Measurements from ENCODE around the gene ECEL1.

ECEL1 gene

DNA sequence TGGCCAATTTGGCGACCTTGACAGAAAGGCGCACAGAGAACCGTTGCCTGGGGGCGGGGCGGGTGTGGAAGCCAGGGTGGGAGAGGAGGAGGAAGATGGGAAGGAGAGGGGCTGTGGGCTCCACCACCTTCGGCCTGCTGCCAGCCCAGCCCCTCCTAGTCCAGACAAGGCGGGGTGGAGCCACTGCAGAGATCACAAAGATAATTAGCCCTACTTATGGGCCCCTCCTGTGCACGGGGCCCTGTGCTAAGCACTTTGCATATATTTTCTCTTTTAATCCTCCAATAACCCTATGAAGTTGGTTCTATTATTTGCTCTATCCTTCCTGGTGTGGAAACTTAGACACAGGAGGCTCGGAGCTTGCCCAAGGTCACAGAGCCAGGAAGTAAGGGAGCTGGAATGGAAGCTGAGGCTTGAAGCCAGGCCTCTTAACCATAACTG lies 13.7 kb upstream of the ECEL1 start:
- in situ Hi-C loops (cut with MboI; ENCODE audit: low sequenced_read_pairs), result no loop called here

DNA sequence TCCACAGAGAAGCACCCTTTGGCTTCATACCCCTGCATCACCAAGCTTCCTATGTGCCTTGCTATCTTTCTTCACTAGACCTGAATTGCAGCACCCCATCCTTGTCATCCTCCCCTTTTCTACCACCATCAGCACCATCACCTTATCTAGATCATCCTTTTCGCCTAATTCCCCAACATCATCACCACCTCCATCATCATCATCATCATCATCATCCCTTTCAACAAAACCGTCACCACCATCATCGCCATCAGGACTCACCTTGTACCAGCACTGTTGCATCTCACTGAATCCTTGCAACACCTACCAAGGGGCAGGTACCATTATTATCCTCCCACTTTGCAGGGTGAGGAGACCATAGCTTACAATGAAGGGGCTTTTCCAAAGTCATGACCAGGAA lies 10.8 kb upstream of the ECEL1 start:
- in situ Hi-C loops (cut with MboI; ENCODE audit: low sequenced_read_pairs), result no loop called here

DNA sequence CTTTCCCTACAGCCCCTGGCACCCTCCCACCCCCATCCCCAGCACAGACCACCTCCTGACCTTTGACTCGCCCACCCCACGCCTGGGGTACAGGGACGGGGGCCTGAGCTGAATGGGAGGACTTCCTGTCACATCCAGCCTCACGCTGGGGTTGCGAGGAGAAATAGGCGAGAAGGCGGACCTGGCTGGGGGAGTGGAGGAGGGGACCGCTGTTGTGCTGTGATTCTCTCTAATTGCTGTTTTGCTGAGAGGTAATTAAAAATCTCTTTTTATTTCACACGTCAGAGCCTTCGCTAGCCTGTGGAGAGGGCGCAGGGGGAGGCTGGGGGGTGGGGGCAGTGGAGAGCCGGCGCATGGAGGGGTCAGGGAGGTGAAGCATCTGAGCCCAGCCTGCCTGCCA lies 9.7 kb upstream of the ECEL1 start:
- in situ Hi-C loops (cut with MboI; ENCODE audit: low sequenced_read_pairs), result no loop called here

DNA sequence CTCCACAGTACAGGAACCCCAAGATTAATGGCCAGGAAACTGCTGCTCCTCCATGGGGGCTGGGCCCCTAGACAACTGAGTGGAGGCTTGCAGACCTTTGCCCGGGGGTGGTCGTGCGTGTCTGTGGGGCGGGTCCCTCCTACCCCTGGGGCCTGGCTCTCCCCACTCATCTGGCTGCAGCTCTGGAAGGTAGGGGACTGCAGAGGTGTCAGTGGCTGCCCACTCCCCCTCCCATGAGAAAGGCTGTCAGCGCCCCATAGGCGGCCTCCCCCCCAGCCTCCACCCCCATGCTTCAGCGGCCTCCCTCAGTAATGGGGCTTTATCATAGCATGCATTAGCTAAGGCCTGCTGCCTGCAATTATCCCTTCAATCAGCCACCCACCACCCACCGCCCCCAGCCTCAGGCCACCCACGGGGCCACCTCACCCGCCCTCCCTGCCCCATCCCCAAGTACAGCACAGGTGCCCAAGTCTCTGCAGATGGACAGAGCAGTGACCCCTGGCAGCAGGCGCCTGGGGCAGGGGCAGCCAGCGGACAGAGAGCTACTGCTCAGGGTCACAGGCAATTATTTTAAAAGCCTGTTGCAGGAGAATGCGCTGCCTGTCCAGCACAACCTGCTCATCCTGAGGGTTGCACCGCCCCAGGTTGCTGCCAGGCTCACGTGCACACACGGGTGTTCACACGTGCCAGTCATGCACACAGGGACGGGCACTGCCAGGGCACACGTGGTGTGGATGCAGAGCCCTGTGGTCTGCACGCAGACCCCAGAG lies 9.1 kb upstream of the ECEL1 start:
- in situ Hi-C loops (cut with MboI; ENCODE audit: low sequenced_read_pairs), result no loop called here

DNA sequence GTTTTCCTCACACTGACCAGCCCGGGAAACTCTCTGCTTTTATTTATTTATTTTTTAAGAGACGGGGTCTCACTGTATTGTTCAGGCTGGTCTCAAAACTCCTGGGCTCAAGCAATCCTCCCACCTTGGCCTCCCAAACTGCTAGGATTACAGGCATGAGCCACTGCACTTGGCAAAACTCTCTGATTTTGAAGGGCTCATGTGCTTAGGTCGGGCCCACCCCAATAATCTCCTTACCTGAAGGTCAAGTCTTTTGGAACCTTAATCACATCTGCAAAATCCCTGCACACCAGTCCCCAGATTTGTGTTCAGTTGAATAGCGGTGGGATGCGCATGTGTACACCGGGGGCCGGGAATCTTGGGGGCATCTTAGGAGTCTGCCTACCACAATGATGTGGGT lies 7.7 kb upstream of the ECEL1 start:
- in situ Hi-C loops (cut with MboI; ENCODE audit: low sequenced_read_pairs), result no loop called here

DNA sequence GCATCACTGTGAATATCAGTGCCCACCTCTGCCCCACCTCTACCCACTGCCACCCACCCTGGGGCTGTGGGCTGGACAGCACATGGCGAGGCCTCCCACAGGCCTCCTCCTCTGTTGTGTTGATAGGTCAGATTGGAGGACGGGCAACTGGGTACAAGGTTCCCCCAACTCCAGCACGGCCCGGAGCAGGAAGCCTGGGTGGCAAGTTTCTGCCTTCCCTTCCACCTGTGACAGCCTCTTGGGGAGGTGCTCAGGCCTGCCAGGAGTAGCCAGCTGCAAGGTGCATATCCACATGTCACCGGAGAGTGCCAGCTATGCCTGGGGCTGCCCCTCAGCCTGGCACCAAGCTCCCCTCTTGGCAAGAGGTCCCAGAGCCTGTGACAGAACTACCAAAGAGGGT lies 6.9 kb upstream of the ECEL1 start:
- in situ Hi-C loops (cut with MboI; ENCODE audit: low sequenced_read_pairs), result no loop called here

DNA sequence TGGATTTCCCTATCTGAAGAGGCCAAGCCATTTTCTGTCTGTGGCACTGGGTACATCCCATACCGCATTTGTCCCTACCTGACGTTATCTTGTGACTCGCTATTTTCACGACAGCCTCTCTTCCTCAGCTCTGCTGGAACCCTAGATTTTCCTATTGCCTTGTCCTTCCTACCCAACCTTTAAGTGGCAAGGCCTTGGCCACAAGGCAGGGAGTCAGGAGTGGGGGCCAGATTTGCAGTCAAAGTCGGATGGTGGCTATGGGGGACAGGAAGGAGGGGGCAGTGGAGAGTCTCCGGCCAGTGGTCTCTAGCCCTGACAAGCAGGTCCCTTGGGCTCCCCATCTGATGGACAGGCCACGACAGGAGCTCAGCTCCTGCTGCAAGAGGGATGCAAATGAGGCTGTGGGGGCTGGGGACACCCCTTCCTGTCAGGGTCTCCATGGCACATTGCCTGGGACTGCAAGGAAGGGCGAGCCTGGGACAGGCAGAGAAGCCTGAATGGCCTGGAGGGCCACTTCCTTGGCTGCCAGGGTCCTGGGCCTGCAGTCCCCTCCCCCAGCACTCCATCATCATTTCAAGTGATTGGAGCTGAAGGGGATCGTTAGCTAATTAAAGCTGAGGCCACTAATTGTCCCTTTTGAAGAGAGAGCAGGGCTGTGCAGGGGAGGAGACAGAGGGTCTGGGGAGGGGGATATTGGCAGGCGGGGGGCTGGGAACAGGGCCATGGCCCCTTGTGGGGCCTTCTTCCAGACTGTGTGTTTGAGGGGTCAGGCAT lies 6.3 kb upstream of the ECEL1 start:
- in situ Hi-C loops (cut with MboI; ENCODE audit: low sequenced_read_pairs), result no loop called here

DNA sequence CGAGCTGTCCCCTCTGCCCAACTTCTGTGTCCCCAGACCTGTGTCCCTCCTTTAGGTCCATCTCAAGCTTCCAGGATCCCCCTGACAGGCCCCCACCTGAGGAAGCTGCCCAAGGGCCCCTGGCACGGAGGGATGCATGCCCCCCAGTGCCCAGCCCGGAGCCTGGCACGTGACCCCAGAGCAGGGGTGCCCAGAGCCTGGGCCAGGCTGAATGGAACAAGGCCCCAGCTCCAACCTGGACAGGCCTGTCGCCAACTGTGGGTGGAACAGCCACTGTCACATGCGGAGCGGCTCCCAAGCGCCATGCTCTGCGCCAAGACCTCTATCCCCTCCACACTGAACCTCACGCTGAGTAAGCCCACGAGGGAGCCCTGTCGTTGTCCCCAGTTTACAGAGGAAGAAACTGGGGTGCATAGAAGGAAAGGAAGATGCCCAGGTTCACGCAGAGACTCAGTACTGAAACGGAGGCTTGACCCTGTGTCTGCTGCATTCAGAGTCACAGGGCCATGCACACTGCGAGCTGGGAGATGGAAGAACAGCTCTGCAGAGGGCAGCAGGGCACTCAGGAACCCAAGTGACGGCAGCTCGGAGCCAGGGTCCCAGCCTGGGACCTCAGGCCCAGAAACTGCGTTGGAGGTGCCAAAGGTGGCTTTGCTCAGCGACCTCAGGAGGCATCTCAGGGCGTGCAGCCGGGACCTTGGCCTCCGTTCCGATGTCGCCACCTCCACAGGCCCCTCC lies 5.5 kb upstream of the ECEL1 start:
- in situ Hi-C loops (cut with MboI; ENCODE audit: low sequenced_read_pairs), result no loop called here

DNA sequence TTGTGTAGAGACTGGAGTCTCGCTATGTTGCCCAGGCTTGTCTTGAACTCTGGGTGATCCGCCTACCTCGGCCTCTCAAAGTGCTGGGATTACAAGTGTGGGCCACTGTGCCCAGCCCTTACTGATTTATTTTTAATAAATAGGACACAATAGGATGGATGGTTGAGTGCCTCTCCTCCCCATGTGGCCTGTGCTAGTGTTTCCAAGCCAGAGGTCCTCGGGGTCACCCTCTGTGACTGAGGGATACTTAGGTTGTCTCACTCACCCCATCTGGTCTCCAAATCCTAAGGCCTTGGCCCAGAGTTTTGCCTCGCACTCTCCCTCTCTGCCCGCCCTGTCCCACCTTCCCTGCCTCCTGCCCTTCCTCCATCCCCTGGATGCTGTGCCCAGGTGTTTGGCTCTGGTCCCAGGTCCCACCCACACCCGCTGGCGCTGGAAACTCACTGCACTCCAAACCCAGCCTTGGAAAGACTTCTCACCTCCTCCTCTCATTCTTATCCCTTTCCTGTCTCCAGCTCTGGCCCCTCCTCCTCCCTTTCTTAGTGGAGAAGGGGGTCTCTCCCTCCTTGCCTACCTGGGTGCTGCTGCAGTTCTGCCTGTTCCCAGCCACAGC lies 4.7 kb upstream of the ECEL1 start:
- in situ Hi-C loops (cut with MboI; ENCODE audit: low sequenced_read_pairs), result no loop called here

DNA sequence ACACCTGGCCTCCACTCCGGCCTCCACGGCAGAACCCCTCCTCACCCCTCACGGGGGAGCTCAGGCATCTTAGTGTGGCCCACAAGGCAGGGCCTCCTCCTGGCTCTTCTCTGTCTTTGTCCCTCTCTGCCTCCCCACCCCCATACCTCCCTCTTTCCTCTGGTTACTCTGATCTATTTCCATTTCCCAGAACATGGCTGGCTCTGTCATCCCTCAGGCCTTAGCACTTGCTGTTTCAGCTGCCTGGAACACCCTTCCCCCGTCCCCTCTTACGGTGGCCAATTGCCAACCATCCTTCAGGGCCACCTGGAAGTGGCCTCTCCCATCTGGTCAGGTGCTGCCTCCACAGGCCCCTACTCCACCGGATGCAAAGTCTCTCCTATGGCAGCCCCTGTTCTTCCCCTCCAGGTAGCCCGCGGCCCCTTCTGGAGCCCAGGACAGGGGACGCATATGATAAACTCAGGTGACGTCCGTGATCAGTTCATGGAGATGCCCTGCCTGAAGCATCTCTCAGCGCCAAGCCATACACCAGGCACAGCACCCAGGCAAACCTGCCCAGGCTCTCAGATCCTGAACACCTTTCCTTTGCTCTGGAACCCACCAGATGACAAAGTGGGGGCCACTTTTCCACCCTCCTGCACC lies 3.6 kb upstream of the ECEL1 start:
- in situ Hi-C loops (cut with MboI; ENCODE audit: low sequenced_read_pairs), result no loop called here

DNA sequence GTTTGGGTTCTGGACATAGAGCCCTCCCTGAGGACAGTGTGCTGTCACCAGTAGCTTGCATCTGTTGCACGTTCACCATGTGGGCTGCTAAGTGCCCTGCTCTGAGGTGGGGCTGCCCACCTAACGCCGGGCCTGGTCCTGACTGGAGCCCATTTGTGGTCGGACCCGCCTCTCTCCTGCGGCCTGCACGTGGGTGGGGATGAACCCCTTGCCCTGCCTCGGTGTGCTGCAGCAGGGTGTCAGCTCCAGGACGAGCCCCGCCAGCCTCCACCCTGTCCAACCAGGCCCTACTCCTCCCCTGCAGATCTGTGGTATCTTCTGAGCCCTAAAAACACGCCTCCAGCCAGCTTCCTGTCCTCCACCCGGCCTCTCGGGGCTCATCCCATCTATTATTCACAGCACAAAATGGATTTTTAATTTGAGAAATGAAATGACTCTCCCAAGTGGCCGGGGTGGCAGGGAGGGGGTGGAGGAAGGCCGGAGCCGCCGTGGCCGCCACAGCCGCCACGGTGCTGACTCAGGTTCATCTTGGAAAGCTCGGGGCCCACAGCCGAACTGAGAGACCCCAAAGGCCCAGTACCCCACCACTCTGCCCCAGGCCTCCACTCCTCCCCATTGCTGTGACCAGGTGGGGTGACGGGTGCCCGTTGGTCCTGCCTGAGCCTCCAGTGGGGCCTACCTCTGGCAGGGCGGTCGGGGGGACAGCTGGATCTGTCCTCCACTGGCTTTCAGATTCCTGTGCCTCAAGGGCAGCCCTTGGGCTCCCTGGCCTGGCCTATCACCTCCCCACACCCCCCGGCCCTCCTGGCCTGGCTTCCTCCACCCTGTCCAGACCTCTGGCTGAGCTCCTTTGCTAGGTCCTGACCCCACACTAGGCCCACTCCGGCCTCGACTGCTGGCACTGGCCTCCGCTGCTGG lies 2.8 kb upstream of the ECEL1 start:
- in situ Hi-C loops (cut with MboI; ENCODE audit: low sequenced_read_pairs), result no loop called here

DNA sequence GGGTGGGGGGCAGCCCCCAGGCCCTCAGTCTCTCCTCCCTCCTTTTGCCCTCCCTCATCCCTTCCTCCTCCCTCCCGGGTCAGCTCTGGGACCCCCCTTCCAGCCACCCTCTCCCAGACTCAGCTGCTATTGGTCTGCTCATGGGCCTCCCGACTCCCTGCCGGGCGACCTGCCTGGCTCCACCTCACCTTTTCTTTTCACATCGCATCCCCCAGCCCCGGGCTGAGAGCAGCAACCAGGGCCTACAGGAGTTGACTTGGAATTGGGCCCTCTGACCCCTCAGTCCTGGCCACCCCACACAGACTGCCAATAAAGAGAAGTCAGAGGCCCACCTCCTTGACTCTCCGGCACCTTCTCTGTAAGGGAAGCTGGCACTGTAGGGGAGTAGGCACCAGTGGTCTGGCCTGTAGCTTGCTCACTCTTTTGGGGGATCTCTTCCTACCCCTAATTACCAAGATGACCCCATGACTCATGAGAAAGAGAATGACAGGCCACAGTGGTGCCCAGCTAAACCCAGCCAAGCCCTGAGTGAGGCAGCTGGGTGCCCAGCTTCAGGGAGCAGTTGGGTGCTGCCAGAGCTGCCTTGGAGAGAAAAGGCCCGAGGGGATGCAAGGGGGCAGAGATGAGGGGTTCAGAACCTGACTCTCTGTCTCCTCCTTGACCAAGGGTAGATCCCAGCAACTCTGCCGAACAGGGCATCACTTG lies 2.0 kb upstream of the ECEL1 start:
- in situ Hi-C loops (cut with MboI; ENCODE audit: low sequenced_read_pairs), result no loop called here

DNA sequence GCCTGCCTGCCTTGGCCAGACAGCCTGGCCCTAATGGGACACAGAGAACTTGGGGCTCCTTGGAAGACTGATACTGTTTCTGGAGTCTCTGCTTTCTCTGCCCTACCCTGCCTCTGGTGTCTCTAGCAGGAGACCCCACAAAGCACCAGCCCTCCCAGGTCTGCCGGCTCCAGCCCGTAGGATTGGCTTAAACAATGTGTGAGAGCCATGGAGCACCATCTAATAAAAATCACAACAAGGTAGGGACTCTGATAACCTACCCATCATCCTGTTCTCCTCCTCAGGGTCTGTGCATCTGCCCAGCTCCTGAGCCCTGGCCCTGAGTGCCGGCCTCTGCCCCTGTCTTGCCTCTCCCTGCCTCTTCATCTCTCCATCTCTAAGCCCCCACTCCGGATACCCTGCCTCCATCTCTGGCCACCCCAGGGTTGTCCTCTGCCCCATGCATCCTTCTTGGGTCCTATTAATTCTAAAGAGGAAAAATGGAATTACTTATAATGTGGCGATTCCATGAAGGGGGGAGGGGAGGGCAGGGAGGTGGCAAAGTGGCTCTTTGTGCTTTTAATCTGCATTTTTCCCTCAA lies 1.2 kb upstream of the ECEL1 start:
- in situ Hi-C loops (cut with MboI; ENCODE audit: low sequenced_read_pairs), result no loop called here

DNA sequence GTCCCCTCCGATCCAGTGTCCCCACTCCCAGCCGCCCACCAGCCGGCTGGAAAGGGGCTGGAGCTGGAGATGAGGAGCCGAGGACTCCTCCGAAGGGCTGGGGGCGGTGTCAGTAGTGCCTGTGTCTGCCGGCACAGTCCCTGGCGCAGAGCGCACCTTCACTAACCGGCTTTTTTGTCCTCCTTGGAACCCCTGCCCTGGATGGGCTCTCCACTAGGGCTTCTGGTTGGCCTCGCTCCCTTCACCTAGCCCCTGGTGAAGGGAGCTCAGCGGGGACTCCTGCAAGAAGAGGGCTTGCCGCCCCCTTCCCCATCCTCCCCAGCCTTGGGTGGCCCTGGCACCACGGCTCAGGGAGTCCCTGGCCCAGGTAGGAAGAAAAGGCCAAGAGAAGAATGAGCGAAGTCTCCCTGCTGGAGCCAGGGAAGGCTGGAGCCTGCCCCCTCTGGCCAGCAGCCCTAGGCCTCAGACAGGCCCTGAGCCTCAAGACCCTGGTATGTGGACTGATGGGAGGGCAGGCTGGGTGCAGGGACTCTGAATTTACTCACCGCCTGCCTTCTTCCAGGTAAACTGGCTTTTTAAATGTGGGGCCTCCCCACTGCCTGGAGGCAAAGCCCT lies 570 bp upstream of the ECEL1 start:
- in situ Hi-C loops (cut with MboI; ENCODE audit: low sequenced_read_pairs), result no loop called here

DNA sequence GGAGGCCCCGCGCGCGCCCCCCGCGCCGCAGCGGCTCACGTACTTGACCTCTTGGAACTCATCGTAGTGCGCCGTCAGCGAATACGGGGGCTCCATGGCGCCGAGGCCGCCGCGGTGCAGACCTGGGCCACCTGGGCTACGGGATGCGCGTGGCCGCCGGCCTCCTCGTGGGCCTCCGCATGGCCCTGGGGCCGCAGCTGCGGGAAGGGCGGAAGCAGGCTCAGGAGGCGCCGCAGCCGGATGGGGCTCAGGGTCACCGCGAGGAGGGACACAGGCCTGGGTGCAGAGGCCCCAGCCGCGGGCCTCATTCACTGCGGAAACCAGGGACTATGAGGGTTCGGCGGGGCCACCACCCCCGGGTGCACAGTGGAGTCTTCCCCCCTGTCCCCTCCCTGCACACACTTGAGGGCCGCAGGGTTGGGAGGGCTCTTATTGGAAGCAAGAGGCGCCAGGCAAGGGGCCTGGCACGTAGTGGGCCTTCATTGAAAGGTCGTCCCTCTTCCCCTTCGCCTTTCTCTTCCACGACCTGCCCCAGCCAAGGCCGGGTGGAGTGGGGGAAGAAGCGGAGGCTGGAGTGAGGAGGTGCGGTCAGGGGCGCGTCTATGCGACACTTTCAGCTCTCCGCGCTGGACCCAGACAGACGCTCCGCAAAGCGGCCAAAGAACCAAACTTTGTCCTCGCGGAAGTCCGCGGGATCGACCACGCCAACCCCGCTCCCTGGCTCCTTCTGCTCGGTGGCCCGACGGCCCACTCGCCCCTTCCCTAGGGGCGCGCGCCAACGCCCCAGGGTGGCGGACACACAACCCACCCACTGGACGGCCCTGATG lies 863 bp downstream of the ECEL1 start:
- in situ Hi-C loops (cut with MboI; ENCODE audit: low sequenced_read_pairs), result no loop called here

DNA sequence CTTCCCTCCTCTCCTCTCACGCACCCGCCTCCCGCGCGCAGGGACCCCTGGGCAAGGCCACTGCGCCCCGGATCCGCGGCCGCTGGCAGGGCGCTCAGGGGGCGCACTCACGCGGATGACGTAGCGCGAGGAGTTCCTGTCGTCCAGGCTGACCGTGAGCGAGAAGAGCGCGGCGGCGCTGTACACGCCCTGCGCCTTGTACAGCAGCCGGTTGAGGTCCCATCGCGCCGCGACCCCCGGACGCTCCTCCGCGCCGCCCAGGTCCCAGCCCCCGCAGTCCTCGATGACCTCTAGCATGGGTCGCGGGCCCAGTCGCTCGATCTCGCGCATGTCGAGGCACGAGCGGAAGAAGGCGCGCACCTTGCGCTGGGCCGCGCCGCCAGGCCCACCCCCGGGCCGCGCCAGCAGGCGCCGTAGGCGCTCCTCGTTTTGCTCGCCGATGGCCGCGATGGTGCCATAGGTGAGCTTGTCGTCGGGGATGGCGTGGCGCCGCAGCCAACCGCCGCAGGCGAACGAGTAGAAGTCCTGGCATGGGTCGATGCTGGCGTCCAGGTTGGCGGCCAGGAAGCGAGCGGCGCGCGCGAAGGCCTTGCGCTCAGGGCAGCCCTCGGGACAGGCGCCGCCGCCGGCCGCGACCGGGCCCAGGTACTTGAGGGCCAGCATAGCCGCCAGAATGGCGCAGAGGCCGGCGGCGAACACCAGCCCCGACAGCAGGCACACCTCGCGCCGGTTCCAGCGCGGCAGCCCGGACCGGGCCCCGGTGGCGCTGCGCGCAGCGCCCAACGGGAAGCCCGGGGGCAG lies 1.7 kb downstream of the ECEL1 start:
- in situ Hi-C loops (cut with MboI; ENCODE audit: low sequenced_read_pairs), result no loop called here

DNA sequence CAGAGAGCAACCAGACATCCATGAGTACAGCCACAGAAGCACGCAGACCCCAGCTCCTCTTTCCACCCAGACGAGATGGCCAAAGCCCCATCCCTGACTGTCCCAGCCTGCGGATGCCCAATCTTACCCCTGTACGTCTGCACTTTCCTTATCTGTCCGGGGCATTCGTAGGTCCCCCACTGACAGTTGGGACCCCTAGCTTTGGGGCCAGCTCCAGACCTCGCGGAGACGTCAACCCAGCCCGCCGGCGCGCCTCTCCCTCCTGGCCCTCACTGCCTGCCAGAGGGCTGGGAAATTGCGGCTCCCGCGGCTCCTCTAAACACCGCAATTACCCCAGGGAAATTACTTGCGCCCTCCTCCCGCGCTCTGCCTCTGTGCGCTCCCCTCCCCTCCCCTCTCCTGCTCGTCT lies 2.3 kb downstream of the ECEL1 start:
- in situ Hi-C loops (cut with MboI; ENCODE audit: low sequenced_read_pairs), result no loop called here

All from HL-60/S4 (cell line).